NOMO-1 (cell line): ENCODE results near the gene PPM1N.

Experiments used
- DNase-seq, 2 experiments: peaks; one replicate each; lab custom pipeline; 2025; ENCODE audit not compliant: unreplicated experiment in 2 of 2; lab: John Stamatoyannopoulos, UW

The PPM1N gene

GRCh38 chr19:45527731-45528130 is 29.5 kb downstream of the PPM1N start:
- DNase-seq: no peak

DNA sequence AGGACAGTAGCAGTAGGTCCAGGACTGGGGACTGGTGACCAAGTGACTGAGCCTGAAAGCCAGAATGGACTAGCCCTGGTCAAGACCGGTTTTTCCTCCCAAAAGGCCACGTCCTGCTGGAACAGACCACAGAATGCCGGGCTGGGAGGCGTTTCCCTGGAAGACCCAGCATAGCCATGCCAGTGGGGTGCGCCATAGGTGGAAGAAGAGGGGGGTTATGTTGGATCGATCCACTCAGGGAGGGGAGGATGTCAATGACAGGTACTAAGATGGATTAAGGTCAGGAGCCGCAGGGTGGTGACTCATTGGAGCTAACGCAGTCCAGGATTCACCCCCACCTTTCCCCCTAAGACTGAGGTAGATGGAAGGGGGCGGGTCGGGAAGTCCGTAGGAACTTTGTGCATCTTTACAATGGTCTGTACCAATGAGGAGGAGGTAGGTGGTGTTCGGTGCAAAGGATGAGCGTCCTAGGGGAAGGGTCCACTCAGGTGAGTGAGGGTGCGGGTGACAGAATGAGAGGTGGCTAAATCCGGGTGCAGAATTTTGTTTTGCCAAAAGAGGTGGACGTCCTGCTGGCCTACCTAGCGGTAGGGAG is 30.0 kb downstream of the PPM1N start:
- no peak for DNase-seq

- DNase-seq: no peak
Observed at GRCh38 chr19:45528744-45529419, 30.6 kb downstream of the PPM1N start.

- no peak for DNase-seq
Observed at GRCh38 chr19:45529420-45529785, 31.2 kb downstream of the PPM1N start.

- no peak for DNase-seq
Observed at GRCh38 chr19:45531349-45531748, 33.1 kb downstream of the PPM1N start.

DNA sequence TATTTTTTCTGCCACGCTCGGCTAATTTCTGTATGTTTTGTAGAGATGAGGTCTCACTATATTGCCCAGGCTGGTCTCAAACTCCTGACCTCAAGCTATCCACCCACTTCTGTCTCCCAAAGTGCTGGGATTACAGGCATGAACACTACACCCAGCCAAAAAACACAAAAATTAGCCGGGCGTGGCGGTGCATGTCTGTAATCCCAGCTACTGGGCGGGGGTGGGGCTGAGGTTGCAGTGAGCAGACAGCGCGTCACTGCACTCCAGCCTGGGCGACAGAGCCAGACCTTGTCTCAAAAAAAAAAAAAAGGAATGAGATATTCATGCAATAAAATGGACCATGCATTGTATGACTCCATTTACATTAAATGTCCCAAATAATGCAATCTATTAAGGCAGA is 41.2 kb downstream of the PPM1N start:
- no peak for DNase-seq

DNA sequence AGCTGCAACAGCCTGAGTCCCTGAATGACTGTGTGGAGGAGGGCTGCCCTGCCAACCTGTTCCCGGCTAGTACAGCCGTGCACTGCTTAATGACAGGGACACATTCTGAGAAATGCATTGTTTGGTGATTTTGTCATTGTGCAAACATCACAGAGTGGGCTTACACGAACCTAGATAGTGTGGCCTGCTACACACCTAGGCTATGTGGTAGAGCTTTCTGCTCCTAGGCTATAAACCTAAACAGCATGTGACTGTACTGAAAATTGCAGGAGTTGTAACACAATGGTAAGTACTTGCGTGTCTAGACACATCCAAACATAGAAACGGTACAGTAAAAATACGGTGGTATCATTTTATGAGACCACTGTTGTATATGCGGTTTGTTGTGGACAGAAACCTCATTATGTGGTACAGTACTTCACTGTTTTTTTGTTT is 44.0 kb downstream of the PPM1N start:
- peak; percentile 19 to 43 for DNase-seq

DNA sequence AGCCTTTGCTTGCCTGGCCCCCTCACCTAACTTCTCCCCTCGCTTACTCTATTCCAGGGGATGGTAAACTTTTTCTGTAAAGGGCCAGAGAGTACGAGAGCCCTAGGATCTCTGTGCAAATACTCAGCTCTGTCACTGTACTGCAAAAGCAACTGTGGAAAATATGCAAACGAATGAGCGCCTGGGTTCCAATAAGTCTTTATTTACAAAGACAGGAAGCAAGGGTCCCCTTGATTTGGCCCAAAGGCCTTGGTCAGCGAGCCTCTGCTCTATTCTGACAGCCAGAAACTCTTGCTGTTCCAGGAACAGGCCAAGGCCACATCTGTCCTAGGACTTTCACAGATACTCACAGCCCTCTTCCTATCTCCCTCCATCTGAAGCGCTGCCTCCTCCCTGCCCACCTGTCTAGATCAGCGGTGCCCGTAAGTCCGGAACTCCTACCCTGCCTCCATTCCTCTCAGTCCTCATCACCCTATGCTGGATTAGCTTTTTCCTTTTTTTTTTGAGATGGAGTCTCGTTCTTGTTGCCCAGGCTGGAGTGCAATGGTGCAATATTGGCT is 49.0 kb downstream of the PPM1N start:
- no peak for DNase-seq

DNA sequence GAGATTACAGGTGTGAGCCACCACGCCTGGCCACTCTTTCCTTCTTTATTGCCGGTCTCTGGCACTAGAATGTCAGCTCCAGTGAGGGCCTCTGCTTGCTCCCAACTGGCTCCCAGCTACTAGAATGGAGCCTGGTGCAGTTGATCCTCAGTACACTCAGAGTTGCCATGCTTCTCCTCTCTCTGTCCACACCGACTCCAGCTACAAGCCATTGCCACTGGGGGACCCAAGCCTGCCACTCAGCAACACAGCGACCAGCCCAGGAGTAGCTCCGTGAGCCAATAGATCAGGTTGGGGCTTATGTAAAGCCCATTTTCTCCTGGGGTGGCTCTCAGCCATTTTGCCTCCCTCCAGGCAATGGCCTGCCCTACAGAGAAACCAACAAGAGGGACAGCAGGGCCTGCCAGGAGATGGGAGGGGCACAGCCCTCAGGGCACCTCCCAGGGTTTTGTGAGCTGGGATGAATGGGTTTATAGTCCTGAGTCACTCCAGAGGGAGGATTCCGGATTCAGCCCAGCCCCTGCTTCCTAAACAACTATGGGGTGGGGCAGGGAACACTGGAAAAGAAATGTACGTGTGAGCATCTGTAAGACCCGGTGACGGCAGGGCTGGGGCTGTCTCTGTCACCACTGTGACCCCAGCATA is 49.8 kb downstream of the PPM1N start:
- DNase-seq: no peak
